GM12878 (cell line): ENCODE data around the gene NEK7. TPM values are rescaled to one million over a fixed set of nuclear protein-coding genes. Genes with fewer than 3 reads are reported as not detected.

Experiments
- ATAC-seq: fragments of 200-7000 bp; cut with Tn5 transposase; 3 replicates; pipeline ENCODE4 v1.9.1; 2020; ENCODE audit warnings: mild to moderate bottlenecking, moderate library complexity
- BruUV-seq: library from RNA; stranded (reverse); fragments of 400-500 nt; replicated peaks from 2 replicates; lab custom pipeline; 2021; lab: Mats Ljungman, UMichigan
- CTCF ChIA-PET: fragments of 300-600 bp; sonication (Branson Sonifier 250); formaldehyde crosslinking; extraction: SDS; loops from one replicate; lab custom pipeline; 2021; ENCODE audit warnings: inconsistent platforms; lab: Yijun Ruan, JAX
- POLR2A ChIA-PET: fragments of 350-600 bp; formaldehyde crosslinking; extraction: SDS; loops from one replicate; lab custom pipeline; 2021; ENCODE audit warnings: inconsistent platforms; lab: Charles Lee
- RAD21 ChIA-PET: fragments of 300-600 bp; sonication (Branson Sonifier 250); formaldehyde crosslinking; loops from one replicate; lab custom pipeline; 2023; ENCODE audit warnings: antibody characterized with exemption; ENCODE audit not compliant: unreplicated experiment; lab: Charles Lee
- SMC1A ChIA-PET: fragments of 300-600 bp; sonication (Branson Sonifier 250); formaldehyde crosslinking; loops from one replicate; lab custom pipeline; 2023; ENCODE audit not compliant: unreplicated experiment, uncharacterized antibody; lab: Charles Lee
- DNase-seq: peaks from one replicate; pipeline ENCODE4 v3.0.0-alpha.2; 2011; ENCODE audit warnings: low read depth, low spot score
- FAIRE-seq: peaks from 3 replicates; lab custom pipeline; 2011; peaks lifted over from hg19 to GRCh38; lab: Jason Lieb, UNC
- H2AFZ ChIP-seq: 2 replicates; pipeline ENCODE4 v1.6.0; 2011; ENCODE audit warnings: low read depth, low read length, control low read depth; ENCODE audit not compliant: control insufficient read depth
- H3K27ac ChIP-seq: 2 replicates; pipeline ENCODE4 v1.5.1; 2011; ENCODE audit warnings: control low read depth; ENCODE audit not compliant: control insufficient read depth, insufficient read depth
- H3K27me3 ChIP-seq, 2 experiments: replicated peaks in 1 of 2; 2 replicates each; pipeline versions ENCODE4 v1.6.0 to v1.6.1; 2011; ENCODE audit warnings: low read length in 1 of 2; ENCODE audit not compliant: control insufficient read depth in 2 of 2, insufficient read depth in 2 of 2
- H3K36me3 ChIP-seq, 2 experiments: 2 replicates each; pipeline ENCODE4 v1.5.1; 2011; ENCODE audit warnings: low read length in 1 of 2; ENCODE audit not compliant: control insufficient read depth in 2 of 2, insufficient read depth in 2 of 2
- H3K4me1 ChIP-seq: 2 replicates; pipeline ENCODE4 v1.6.1; 2011; ENCODE audit warnings: mild to moderate bottlenecking, low read length, moderate library complexity, mixed read lengths; ENCODE audit not compliant: control insufficient read depth, insufficient read depth
- H3K4me2 ChIP-seq: 2 replicates; pipeline ENCODE4 v1.6.0; 2011; ENCODE audit warnings: control low read depth; ENCODE audit not compliant: control insufficient read depth, insufficient read depth
- H3K4me3 ChIP-seq: fragments of 200-600 bp; sonication (generic); 2 replicates; pipeline ENCODE4 v1.5.1; 2016
- H3K79me2 ChIP-seq: 2 replicates; pipeline ENCODE4 v1.6.0; 2011; ENCODE audit warnings: low read length; ENCODE audit not compliant: control insufficient read depth, insufficient read depth
- H3K9ac ChIP-seq: 2 replicates; pipeline ENCODE4 v1.8.0; 2011; ENCODE audit warnings: low read length, control low read depth, mixed read lengths; ENCODE audit not compliant: control insufficient read depth, insufficient read depth
- H3K9me3 ChIP-seq: replicated peaks from 3 replicates; pipeline ENCODE4 v1.5.1; 2011; ENCODE audit warnings: mild to moderate bottlenecking, low read length; ENCODE audit not compliant: control insufficient read depth, insufficient read depth
- H4K20me1 ChIP-seq: 2 replicates; pipeline ENCODE4 v1.6.0; 2011; ENCODE audit not compliant: control insufficient read depth, insufficient read depth
- BCL11A ChIP-seq: IDR thresholded peaks from 2 replicates; pipeline ENCODE4 v1.6.1; 2011; ENCODE audit warnings: low read depth, low read length
- CHD2 ChIP-seq: IDR thresholded peaks from 2 replicates; pipeline ENCODE4 v1.6.1; 2011; ENCODE audit warnings: low read depth, low read length, improper control_type of control experiment, borderline replicate concordance
- DPF2 ChIP-seq: fragments of 450-650 bp; IDR thresholded peaks from 2 replicates; pipeline ENCODE4 v1.6.1; 2017; ENCODE audit warnings: mild to moderate bottlenecking
- JUNB ChIP-seq: IDR thresholded peaks from 2 replicates; pipeline ENCODE4 v1.6.1; 2016; ENCODE audit warnings: antibody characterized with exemption, mild to moderate bottlenecking
- RUNX3 ChIP-seq: IDR thresholded peaks from 2 replicates; pipeline ENCODE4 v1.6.1; 2012; ENCODE audit warnings: low read length, inconsistent platforms
- WGBS: methylation state at CpG from one replicate; pipeline ENCODE4 v1.1.6; 2016; ENCODE audit warnings: low lambda C conversion rate; ENCODE audit not compliant: insufficient replicate concordance, insufficient coverage; ENCODE audit errors: missing lambda C conversion rate; 5-methylcytosine and 5-hydroxymethylcytosine counted together
- in situ Hi-C: fragments of 300-500 bp; cut with MboI; formaldehyde crosslinking; loops from 9 replicates; pipeline ENCODE4 v1.14.3; 2018; ENCODE audit warnings: mixed read lengths
- intact Hi-C: fragments of 100-400 bp; cut with micrococcal nuclease; formaldehyde crosslinking; loops from one replicate; pipeline ENCODE4 v1.14.2; 2022; ENCODE audit not compliant: unreplicated experiment
- polyA plus RNA-seq, 11 experiments: library from polyadenylated mRNA; depleted of rRNA in 4 of 11; unstranded in 6 of 11; stranded (reverse) in 5 of 11; fragments of >200 nt; fragmentation: Nextera tagmentation in 4 of 11; fragmentation: Illumina TruSeq in 1 of 11; extraction: Ambion mirVana in 4 of 11; extraction: Trizol in 1 of 11; gene quantifications; 1 replicate in 1 of 11; 2 replicates in 10 of 11; pipeline versions ENCODE4 v1.2.1 to v1.2.3, GENCODE V29; 2011 to 2016; ENCODE audit warnings: inconsistent platforms in 2 of 11, missing spikeins in 2 of 11, low read depth in 1 of 11
- total RNA-seq, 4 experiments: library from RNA; depleted of rRNA in 3 of 4; stranded (reverse); fragments of >200 nt in 3 of 4; fragmentation: Illumina TruSeq in 1 of 4; extraction: Trizol in 1 of 4; gene quantifications; 2 replicates each; pipeline versions ENCODE4 v1.2.1 to v1.2.3, GENCODE V29; 2013 to 2021
- TF ChIP-seq, protein P1 (sequence below): IDR thresholded peaks from 2 replicates; pipeline ENCODE4 v1.6.1; 2011; ENCODE audit warnings: low read depth, mild to moderate bottlenecking, low read length, moderate library complexity, borderline replicate concordance; ENCODE audit errors: extremely low read depth
- TF ChIP-seq, protein P2 (sequence below): fragments of 450-650 bp; formaldehyde crosslinking; IDR thresholded peaks from 2 replicates; pipeline ENCODE4 v1.5.0; 2022; ENCODE audit warnings: mild to moderate bottlenecking, missing genetic modification characterization

NEK7 gene
- total and polyA plus RNA-seq, 10 of the 15 experiments (the other 5 are each of a cell fraction or from before 2014, with no cell fraction given), result 9.4 to 77.7 (median 24.0) TPM

DNA sequence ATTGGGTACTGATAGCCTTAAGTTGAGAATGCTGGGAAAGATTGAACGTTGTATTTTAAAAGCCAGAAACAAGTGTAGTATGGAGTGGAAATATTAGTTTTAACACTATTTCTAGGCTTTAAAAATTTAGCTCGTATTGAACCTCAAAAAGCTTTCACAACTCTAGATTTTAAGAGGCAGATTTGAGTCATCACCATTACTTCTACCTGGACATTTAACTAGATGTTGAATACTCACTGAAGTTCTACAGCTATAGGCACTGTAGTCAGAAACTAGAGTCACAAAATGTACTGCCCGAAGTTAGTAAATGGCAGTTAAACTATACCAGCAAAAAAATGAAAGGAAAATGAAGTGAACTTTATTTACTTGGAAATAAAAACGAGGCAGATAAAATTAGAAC is 96.5 kb downstream of the NEK7 start:
- CTCF ChIA-PET, result interaction anchor here (0.6 to 1.5 kb wide), 5 partner anchors 9 to 732 kb away, joined by 3 to 8 read pairs (median 4); no protein-coding TSS in a partner anchor

More for the DNA sequence above, 96.5 kb downstream of the NEK7 start:
- H3K36me3 ChIP-seq, result no peaks in the 10 kb centered on the region; a peak in 1 of 4 replicates
- peaks cover 3% of the 10 kb centered on the region; the same call in 2 of the 3 replicates for H3K9me3 ChIP-seq
- DNase-seq (peak; percentile 30), FAIRE-seq (no peak), ATAC-seq (peak; percentile 89)
- H4K20me1 ChIP-seq, result no peaks in the 10 kb centered on the region
- intact Hi-C loops (no loop called here), in situ Hi-C loops (no loop called here)
- peak overlapping the region; percentile 72 for H3K4me2 ChIP-seq
- H3K27me3 ChIP-seq, result no peaks in the 10 kb centered on the region
- peak overlapping the region; percentile 75 for H3K27ac ChIP-seq
- H3K9ac ChIP-seq, result peak overlapping the region; percentile 34; the same call in 1 of the 2 replicates
- ChIA-PET SMC1A (interaction anchor here (0.7 to 7.1 kb wide), 14 partner anchors 8 to 95 kb away, joined by 3 to 44 read pairs (median 4); no protein-coding TSS in a partner anchor), RAD21 (interaction anchor here (0.8 to 2.3 kb wide), 9 partner anchors 9 to 100 kb away, joined by 3 to 15 read pairs (median 3); no protein-coding TSS in a partner anchor), POLR2A (interaction anchor here (0.7 to 1.0 kb wide), 2 partner anchors 68 to 96 kb away, joined by 3 to 4 read pairs; no protein-coding TSS in a partner anchor)
- H3K4me1 ChIP-seq, result peaks cover 16% of the 10 kb centered on the region
- H2AFZ ChIP-seq, result no peak overlapping the region
- TF ChIP-seq, protein P1, sequence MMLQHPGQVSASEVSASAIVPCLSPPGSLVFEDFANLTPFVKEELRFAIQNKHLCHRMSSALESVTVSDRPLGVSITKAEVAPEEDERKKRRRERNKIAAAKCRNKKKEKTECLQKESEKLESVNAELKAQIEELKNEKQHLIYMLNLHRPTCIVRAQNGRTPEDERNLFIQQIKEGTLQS, result no peak
- TF ChIP-seq JUNB (peak; percentile 76), BCL11A (no peak), CHD2 (no peak), RUNX3 (peak; percentile 39; the same call in 1 of the 2 replicates), DPF2 (no peak)
- TF ChIP-seq, protein P2, sequence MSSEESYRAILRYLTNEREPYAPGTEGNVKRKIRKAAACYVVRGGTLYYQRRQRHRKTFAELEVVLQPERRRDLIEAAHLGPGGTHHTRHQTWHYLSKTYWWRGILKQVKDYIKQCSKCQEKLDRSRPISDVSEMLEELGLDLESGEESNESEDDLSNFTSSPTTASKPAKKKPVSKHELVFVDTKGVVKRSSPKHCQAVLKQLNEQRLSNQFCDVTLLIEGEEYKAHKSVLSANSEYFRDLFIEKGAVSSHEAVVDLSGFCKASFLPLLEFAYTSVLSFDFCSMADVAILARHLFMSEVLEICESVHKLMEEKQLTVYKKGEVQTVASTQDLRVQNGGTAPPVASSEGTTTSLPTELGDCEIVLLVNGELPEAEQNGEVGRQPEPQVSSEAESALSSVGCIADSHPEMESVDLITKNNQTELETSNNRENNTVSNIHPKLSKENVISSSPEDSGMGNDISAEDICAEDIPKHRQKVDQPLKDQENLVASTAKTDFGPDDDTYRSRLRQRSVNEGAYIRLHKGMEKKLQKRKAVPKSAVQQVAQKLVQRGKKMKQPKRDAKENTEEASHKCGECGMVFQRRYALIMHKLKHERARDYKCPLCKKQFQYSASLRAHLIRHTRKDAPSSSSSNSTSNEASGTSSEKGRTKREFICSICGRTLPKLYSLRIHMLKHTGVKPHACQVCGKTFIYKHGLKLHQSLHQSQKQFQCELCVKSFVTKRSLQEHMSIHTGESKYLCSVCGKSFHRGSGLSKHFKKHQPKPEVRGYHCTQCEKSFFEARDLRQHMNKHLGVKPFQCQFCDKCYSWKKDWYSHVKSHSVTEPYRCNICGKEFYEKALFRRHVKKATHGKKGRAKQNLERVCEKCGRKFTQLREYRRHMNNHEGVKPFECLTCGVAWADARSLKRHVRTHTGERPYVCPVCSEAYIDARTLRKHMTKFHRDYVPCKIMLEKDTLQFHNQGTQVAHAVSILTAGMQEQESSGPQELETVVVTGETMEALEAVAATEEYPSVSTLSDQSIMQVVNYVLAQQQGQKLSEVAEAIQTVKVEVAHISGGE, result no peak
- H3K79me2 ChIP-seq, result no peaks in the 10 kb centered on the region
- no TSS peak for BruUV-seq
- 19% methylated on average over 4 of the region's 4 CpGs for WGBS
- no peak overlapping the region for H3K4me3 ChIP-seq
